ENCODE measurements around the gene GINS2. TPM values are rescaled to one million over a fixed set of nuclear protein-coding genes. Genes with fewer than 3 reads are reported as not detected.

The GINS2 gene
- total and polyA plus RNA-seq, 2 donors (not counting 3 experiments of a cell fraction or from before 2014, with no cell fraction given), result 10.4 to 24.1 TPM

- Histone ChIP-seq H3K4me1 (ENCODE audit: control insufficient read depth, extremely low read depth, insufficient read depth, low read length) (no peaks in the 10 kb centered on the region), H3K27ac (ENCODE audit: insufficient read depth, low read depth, low read length) (no peak overlapping the region), H3K27me3 (ENCODE audit: control insufficient read depth in 2 of 2, insufficient read depth in 2 of 2, low read length in 2 of 2) (no peaks in the 10 kb centered on the region), H3K4me3 (replicated peaks in 1 of 3; ENCODE audit: insufficient read depth in 1 of 3, low read depth in 1 of 3, low read length in 3 of 3) (no peak overlapping the region), H3K9ac (replicated peaks; ENCODE audit: extremely low read depth, insufficient read depth, low read length) (no peak overlapping the region), H3K79me2 (ENCODE audit: control insufficient read depth, insufficient read depth, low read length) (no peaks in the 10 kb centered on the region), H3K36me3 (ENCODE audit: control insufficient read depth in 2 of 2, extremely low read depth in 1 of 2, insufficient read depth in 2 of 2, low read length in 2 of 2) (no peaks in the 10 kb centered on the region), H3K9me3 (replicated peaks; ENCODE audit: control insufficient read depth, insufficient read depth, low read length) (no peaks in the 10 kb centered on the region), H3K4me2 (ENCODE audit: insufficient read depth, low read length) (no peak overlapping the region), H4K20me1 (replicated peaks; ENCODE audit: control insufficient read depth, extremely low read depth, insufficient read depth, low read length) (no peaks in the 10 kb centered on the region), H2AFZ (ENCODE audit: low read depth, low read length) (no peak overlapping the region), H3K9me1 (replicated peaks; ENCODE audit: control insufficient read depth, extremely low read depth, insufficient read depth, low read length) (no peaks in the 10 kb centered on the region)
- intact Hi-C loops (cut with micrococcal nuclease), result no loop called here
- dilution Hi-C loops (cut with MboI; ENCODE audit: extremely low pct_ligation_motif_present, low sequenced_read_pairs), result no loop called here
- CTCF ChIA-PET, result interaction anchor here (0.9 kb wide), 1 partner anchor 15 kb away, joined by 3 read pairs; no protein-coding TSS in a partner anchor
- TF ChIP-seq MYC (IDR thresholded peaks at IDR 0.05; ENCODE audit: low read depth, low read length) (no peak), GATA2 (IDR thresholded peaks at IDR 0.05; ENCODE audit: insufficient read depth, insufficient read length, low read depth, low read length) (no peak), MAX (IDR thresholded peaks at IDR 0.05; ENCODE audit: insufficient read depth, insufficient read length) (no peak), EZH2 (IDR thresholded peaks at IDR 0.05; ENCODE audit: borderline replicate concordance, low read depth, low read length, severe bottlenecking) (no peak), FOS (IDR thresholded peaks at IDR 0.05; ENCODE audit: borderline replicate concordance, insufficient read depth, low read length) (no peak), POLR2AphosphoS5 (IDR thresholded peaks at IDR 0.05; ENCODE audit: insufficient read depth, low read depth, low read length) (no peak), POLR2A (IDR thresholded peaks at IDR 0.05; ENCODE audit: low read depth, low read length) (no peak), CTCF (IDR thresholded peaks at IDR 0.05; ENCODE audit: extremely low read depth in 1 of 2, insufficient read depth in 1 of 2, low read depth in 1 of 2, low read length in 2 of 2) (no peak), JUN (IDR thresholded peaks at IDR 0.05; ENCODE audit: borderline replicate concordance, insufficient read depth, insufficient read length, low read depth) (no peak)
- BruUV-seq (replicated peaks), result no TSS peak
- FAIRE-seq, result no peak
- no peak for DNase-seq (ENCODE audit: low read depth, low spot score)
- POLR2A ChIA-PET, result no interaction called here
These were observed 8.0 kb upstream of the GINS2 start for GRCh38 chr16:85696781-85697180.

Measured in endothelial cell of umbilical vein (primary cell).